Brain microvascular endothelial cell (primary cell): ENCODE results near the gene CASP2.

Experiments
- DNase-seq: peaks from one replicate; pipeline ENCODE4 v3.0.0-alpha.2; 2020
- H3K27ac ChIP-seq: fragments of 250-450 bp; sonication (Bioruptor Pico); 2 replicates; pipeline ENCODE4 v1.5.1; 2020; ENCODE audit warnings: mild to moderate bottlenecking, moderate library complexity
- H3K27me3 ChIP-seq: fragments of 250-450 bp; sonication (Bioruptor Pico); replicated peaks from 2 replicates; pipeline ENCODE4 v1.5.1; 2020; ENCODE audit warnings: mild to moderate bottlenecking
- H3K36me3 ChIP-seq: fragments of 250-450 bp; sonication (Bioruptor Pico); replicated peaks from 2 replicates; pipeline ENCODE4 v1.5.1; 2020; ENCODE audit warnings: mild to moderate bottlenecking
- H3K4me3 ChIP-seq: 2 replicates; pipeline ENCODE4 v1.5.1; 2011; ENCODE audit warnings: low read depth, mild to moderate bottlenecking, control low read depth, low read length, moderate library complexity
- CTCF ChIP-seq: IDR thresholded peaks from 2 replicates; pipeline ENCODE4 v1.5.1; 2011; ENCODE audit warnings: low read depth, mild to moderate bottlenecking, moderate library complexity, low read length, control low read depth, inconsistent platforms; ENCODE audit errors: missing control alignments
- in situ Hi-C: cut with HindIII; loops from 2 replicates; pipeline ENCODE4 v1.10.0; 2017; ENCODE audit warnings: low sequenced_read_pairs, low pct_ligation_motif_present

CASP2 gene

GRCh38 chr7:143250822-143251221, 37.3 kb upstream of the CASP2 start:
- no peaks in the 10 kb centered on the region for H3K27me3 ChIP-seq
- H3K36me3 ChIP-seq, result no peaks in the 10 kb centered on the region
- H3K4me3 ChIP-seq, result no peak overlapping the region
- in situ Hi-C loops, result no loop called here
- H3K27ac ChIP-seq, result no peak overlapping the region
- TF ChIP-seq CTCF, result no peak
- DNase-seq, result no peak

- no peaks in the 10 kb centered on the region for H3K36me3 ChIP-seq
- no peak for DNase-seq
- H3K27ac ChIP-seq, result no peak overlapping the region
- in situ Hi-C loops, result no loop called here
- no peak overlapping the region for H3K4me3 ChIP-seq
- TF ChIP-seq CTCF, result no peak
- no peaks in the 10 kb centered on the region for H3K27me3 ChIP-seq
Observed at GRCh38 chr7:143252006-143252405, 36.1 kb upstream of the CASP2 start.

- peak; percentile 48 for DNase-seq
- in situ Hi-C loops, result no loop called here
- Histone ChIP-seq H3K27me3 (no peaks in the 10 kb centered on the region), H3K36me3 (no peaks in the 10 kb centered on the region), H3K4me3 (no peak overlapping the region), H3K27ac (no peak overlapping the region)
- no peak for TF ChIP-seq CTCF
Observed at GRCh38 chr7:143255564-143255963, 32.6 kb upstream of the CASP2 start.

- H3K4me3 ChIP-seq, result no peak overlapping the region
- H3K36me3 ChIP-seq, result no peaks in the 10 kb centered on the region
- peak; percentile 34 for TF ChIP-seq CTCF
- in situ Hi-C loops, result no loop called here
- DNase-seq, result no peak
- H3K27ac ChIP-seq, result no peak overlapping the region
- no peaks in the 10 kb centered on the region for H3K27me3 ChIP-seq
Observed at GRCh38 chr7:143256325-143256724, 31.8 kb upstream of the CASP2 start.

GRCh38 chr7:143256932-143257331, 31.2 kb upstream of the CASP2 start:
- no peak overlapping the region for H3K27ac ChIP-seq
- TF ChIP-seq CTCF, result no peak
- no peak for DNase-seq
- no peak overlapping the region for H3K4me3 ChIP-seq
- H3K27me3 ChIP-seq, result no peaks in the 10 kb centered on the region
- in situ Hi-C loops, result no loop called here
- no peaks in the 10 kb centered on the region for H3K36me3 ChIP-seq

- no peak for DNase-seq
- H3K36me3 ChIP-seq, result no peaks in the 10 kb centered on the region
- in situ Hi-C loops, result no loop called here
- H3K27me3 ChIP-seq, result no peaks in the 10 kb centered on the region
- H3K4me3 ChIP-seq, result no peak overlapping the region
- no peak overlapping the region for H3K27ac ChIP-seq
- TF ChIP-seq CTCF, result no peak
Observed at GRCh38 chr7:143257501-143257900, 30.6 kb upstream of the CASP2 start.
